CD4-positive, CD25-positive, alpha-beta regulatory T cell (primary cell): ENCODE measurements around the gene LRRIQ4. TPM values are rescaled to one million over a fixed set of nuclear protein-coding genes. Genes with fewer than 3 reads are reported as not detected.

Experiments used
- ATAC-seq, 2 donors: fragments of 150-1000 bp; cut with Tn5 transposase; one replicate each; pipeline ENCODE4 v1.10.0; 2021; ENCODE audit warnings: low read depth in 2 of 2, moderate number of reproducible peaks in 2 of 2, moderate library complexity in 1 of 2
- DNase-seq, 3 donors: peaks; one replicate each; pipeline versions ENCODE4 v3.0.0 to v3.0.0-alpha.2; 2012 to 2022; ENCODE audit warnings: mixed read lengths in 1 of 3
- H3K27ac ChIP-seq: one replicate; pipeline ENCODE4 v1.7.0; 2013; ENCODE audit warnings: mild to moderate bottlenecking, low read length; ENCODE audit not compliant: insufficient read depth, poor library complexity, severe bottlenecking
- H3K27me3 ChIP-seq: one replicate; pipeline ENCODE4 v1.7.0; 2013; ENCODE audit warnings: low read length; ENCODE audit not compliant: control insufficient read depth, insufficient read depth
- H3K36me3 ChIP-seq: one replicate; pipeline ENCODE4 v1.7.0; 2013; ENCODE audit warnings: mild to moderate bottlenecking, low read length, moderate library complexity; ENCODE audit not compliant: control insufficient read depth, insufficient read depth
- H3K4me1 ChIP-seq: 2 replicates; pipeline ENCODE4 v1.7.0; 2013; ENCODE audit warnings: mild to moderate bottlenecking, low read length; ENCODE audit not compliant: insufficient read depth, control insufficient read depth, poor library complexity, severe bottlenecking
- H3K4me3 ChIP-seq: one replicate; pipeline ENCODE4 v1.7.0; 2013; ENCODE audit warnings: low read depth, mild to moderate bottlenecking, low read length, moderate library complexity
- H3K9me3 ChIP-seq, 2 experiments: 1 replicate in 1 of 2; 2 replicates in 1 of 2; pipeline ENCODE4 v1.7.0; 2013; ENCODE audit warnings: low read length in 2 of 2, mild to moderate bottlenecking in 1 of 2, moderate library complexity in 1 of 2; ENCODE audit not compliant: control insufficient read depth in 2 of 2
- H3K27ac Mint-ChIP-seq, 3 donors: one replicate each; pipeline ENCODE4 v1.8.0; 2020 to 2022; ENCODE audit warnings: mild to moderate bottlenecking in 3 of 3, mixed read lengths in 3 of 3, moderate library complexity in 2 of 3
- H3K27me3 Mint-ChIP-seq: one replicate; pipeline ENCODE4 v1.8.0; 2022; ENCODE audit warnings: mild to moderate bottlenecking, mixed read lengths
- H3K36me3 Mint-ChIP-seq: one replicate; pipeline ENCODE4 v1.8.0; 2020; ENCODE audit warnings: mixed read lengths
- H3K4me1 Mint-ChIP-seq, 4 donors: one replicate each; pipeline ENCODE4 v1.8.0; 2020 to 2022; ENCODE audit warnings: mixed read lengths in 4 of 4, mild to moderate bottlenecking in 1 of 4
- H3K4me3 Mint-ChIP-seq, 4 donors: one replicate each; pipeline ENCODE4 v1.8.0; 2020 to 2022; ENCODE audit warnings: mild to moderate bottlenecking in 4 of 4, mixed read lengths in 4 of 4, moderate library complexity in 3 of 4
- H3K9me3 Mint-ChIP-seq, 7 donors: one replicate each; pipeline ENCODE4 v1.8.0; 2020 to 2022; ENCODE audit warnings: mixed read lengths in 7 of 7, mild to moderate bottlenecking in 3 of 7, moderate library complexity in 2 of 7
- polyA plus RNA-seq, 4 donors: library from polyadenylated mRNA; unstranded; fragments of 300-500 nt; fragmentation: Illumina TruSeq; gene quantifications; one replicate each; pipeline ENCODE4 v1.2.3, GENCODE V29; 2021
- total RNA-seq: library from RNA; stranded (reverse); gene quantifications from one replicate; pipeline ENCODE4 v1.2.3, GENCODE V29; 2022

LRRIQ4 gene
- total and polyA plus RNA-seq, 5 donors from 2014 or later, result not detected

- Histone ChIP-seq H3K4me1 (no peaks in the 10 kb centered on the region), H3K27ac (no peak overlapping the region), H3K36me3 (no peaks in the 10 kb centered on the region), H3K9me3 (no peaks in the 10 kb centered on the region), H3K4me3 (no peak overlapping the region), H3K27me3 (peaks cover 3% of the 10 kb centered on the region)
- peaks cover 0 to 2% (median 0%) of the 10 kb centered on the region in 7 donors for H3K9me3 Mint-ChIP-seq
- no peak overlapping the region for H3K4me3 Mint-ChIP-seq
- no peak overlapping the region for H3K27ac Mint-ChIP-seq
- H3K27me3 Mint-ChIP-seq, result peaks cover 9% of the 10 kb centered on the region
- ATAC-seq (no peak), DNase-seq (no peak)
- H3K4me1 Mint-ChIP-seq, result peaks cover 0 to 2% (median under 1%) of the 10 kb centered on the region in 4 donors
- no peaks in the 10 kb centered on the region for H3K36me3 Mint-ChIP-seq
Measured at GRCh38 chr3:169827712-169828111, 15.0 kb downstream of the LRRIQ4 start.

GRCh38 chr3:169835533-169835932, 22.9 kb downstream of the LRRIQ4 start:
- Mint-ChIP-seq H3K9me3 (peaks cover 0 to 2% (median 0%) of the 10 kb centered on the region in 7 donors), H3K36me3 (no peaks in the 10 kb centered on the region), H3K27ac (peak overlapping the region in 1 of 3 donors; percentile 70), H3K4me1 (no peaks in the 10 kb centered on the region), H3K27me3 (peaks cover 17% of the 10 kb centered on the region), H3K4me3 (no peak overlapping the region)
- H3K36me3 ChIP-seq, result no peaks in the 10 kb centered on the region
- no peaks in the 10 kb centered on the region for H3K4me1 ChIP-seq
- peaks cover 3% of the 10 kb centered on the region for H3K27me3 ChIP-seq
- DNase-seq, result no peak
- no peak for ATAC-seq
- no peak overlapping the region for H3K27ac ChIP-seq
- H3K9me3 ChIP-seq, result no peaks in the 10 kb centered on the region
- H3K4me3 ChIP-seq, result no peak overlapping the region

DNA sequence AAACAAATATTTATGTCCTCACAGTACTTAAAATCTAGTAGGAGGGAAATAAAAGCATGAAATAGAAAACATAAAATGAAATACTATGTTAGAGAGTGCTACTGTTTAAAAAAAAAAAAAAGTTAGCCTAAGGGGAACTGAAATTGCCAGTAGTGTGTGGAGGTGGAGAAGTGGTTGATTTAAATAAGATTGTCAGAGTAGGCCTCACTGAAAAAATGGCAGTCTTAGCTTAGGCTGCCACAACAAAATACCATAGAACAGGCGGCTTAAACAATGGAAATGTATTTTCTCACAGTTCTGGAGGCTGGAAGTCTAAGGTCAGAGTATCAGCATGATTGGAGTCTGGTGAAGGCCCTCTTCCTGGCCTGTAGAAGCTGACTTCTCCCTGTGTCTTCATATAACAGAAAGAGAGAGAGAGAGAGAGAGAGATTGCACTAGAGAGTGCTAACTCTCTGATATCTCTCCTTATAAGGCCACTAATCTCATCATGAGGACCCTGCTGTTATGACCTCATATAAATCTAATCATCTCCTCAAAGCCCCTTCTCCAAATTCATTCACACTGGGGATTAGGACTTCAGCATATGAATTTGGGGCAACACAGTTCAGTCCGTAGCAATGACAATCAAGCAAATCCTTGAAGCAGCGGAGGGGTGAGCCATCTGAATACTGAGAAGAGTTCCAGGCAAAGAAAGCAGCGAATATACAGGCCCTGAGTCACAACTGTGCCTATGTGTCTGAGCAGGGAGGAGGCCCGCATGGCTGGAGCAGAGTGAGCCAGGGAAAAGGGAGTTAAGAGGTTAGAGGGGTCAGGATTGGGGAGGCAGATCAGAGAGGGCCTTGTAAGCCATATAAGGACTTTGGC, 23.6 kb downstream of the LRRIQ4 start:
- no peak overlapping the region for H3K4me3 ChIP-seq
- H3K27ac ChIP-seq, result no peak overlapping the region
- Mint-ChIP-seq H3K27ac (no peak overlapping the region), H3K27me3 (peaks cover 25% of the 10 kb centered on the region), H3K36me3 (no peaks in the 10 kb centered on the region), H3K4me3 (no peak overlapping the region), H3K9me3 (peaks cover 0 to 2% (median 0%) of the 10 kb centered on the region in 7 donors), H3K4me1 (no peaks in the 10 kb centered on the region)
- no peaks in the 10 kb centered on the region for H3K4me1 ChIP-seq
- no peak for ATAC-seq
- DNase-seq, result no peak
- H3K9me3 ChIP-seq, result no peaks in the 10 kb centered on the region
- no peaks in the 10 kb centered on the region for H3K36me3 ChIP-seq
- peaks cover 6% of the 10 kb centered on the region for H3K27me3 ChIP-seq

DNA sequence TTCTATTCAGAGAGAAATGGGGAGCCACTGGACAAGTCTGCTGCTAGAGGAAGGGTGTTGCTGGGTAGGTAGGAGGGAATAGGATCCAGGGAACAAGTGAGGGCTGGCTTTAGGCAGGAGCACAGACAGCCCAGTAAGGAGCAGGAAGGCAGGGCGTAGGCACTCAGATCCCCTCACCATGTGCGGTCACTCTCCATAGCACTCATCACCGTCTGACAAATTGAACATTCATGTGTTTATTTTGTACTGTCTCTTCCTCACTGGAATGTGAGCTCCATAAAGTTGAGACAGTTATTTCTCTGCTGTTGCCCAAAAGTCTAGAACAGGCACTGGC, 24.2 kb downstream of the LRRIQ4 start:
- Histone ChIP-seq H3K9me3 (no peaks in the 10 kb centered on the region), H3K4me1 (no peaks in the 10 kb centered on the region), H3K4me3 (no peak overlapping the region), H3K27ac (no peak overlapping the region), H3K27me3 (peaks cover 8% of the 10 kb centered on the region), H3K36me3 (no peaks in the 10 kb centered on the region)
- H3K27me3 Mint-ChIP-seq, result peaks cover 27% of the 10 kb centered on the region
- no peaks in the 10 kb centered on the region for H3K36me3 Mint-ChIP-seq
- ATAC-seq (no peak), DNase-seq (no peak)
- H3K4me1 Mint-ChIP-seq, result no peaks in the 10 kb centered on the region
- no peak overlapping the region for H3K4me3 Mint-ChIP-seq
- no peak overlapping the region for H3K27ac Mint-ChIP-seq
- no peaks in the 10 kb centered on the region for H3K9me3 Mint-ChIP-seq

DNA sequence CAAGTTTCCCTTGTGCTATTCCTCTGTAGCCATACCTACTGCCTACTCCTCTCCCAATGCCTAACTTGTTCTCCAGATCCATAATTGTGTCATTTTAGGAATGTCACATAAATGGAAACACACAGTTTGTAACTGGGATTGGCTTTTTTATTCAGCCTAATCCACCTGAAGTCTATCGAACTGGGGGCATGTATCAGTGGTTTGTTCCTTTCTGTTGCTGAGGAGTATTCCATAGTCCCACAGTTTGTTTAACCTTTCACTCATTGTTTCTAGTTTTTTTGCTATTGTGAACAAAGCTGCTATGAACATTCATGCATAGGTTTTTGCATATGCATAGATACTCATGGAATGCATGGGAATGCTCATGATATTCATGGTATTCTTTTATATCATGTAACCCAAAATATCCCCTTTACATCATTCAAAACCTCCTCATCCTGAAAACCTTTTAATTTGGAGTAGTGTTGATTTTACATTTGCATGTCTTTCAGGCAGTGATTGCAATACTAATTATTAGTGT, 25.9 kb downstream of the LRRIQ4 start:
- Mint-ChIP-seq H3K27me3 (peaks cover 18% of the 10 kb centered on the region), H3K36me3 (no peaks in the 10 kb centered on the region), H3K27ac (no peak overlapping the region), H3K9me3 (no peaks in the 10 kb centered on the region), H3K4me1 (no peaks in the 10 kb centered on the region), H3K4me3 (no peak overlapping the region)
- ATAC-seq, result no peak
- no peak overlapping the region for H3K4me3 ChIP-seq
- H3K4me1 ChIP-seq, result no peaks in the 10 kb centered on the region
- H3K27me3 ChIP-seq, result peaks cover 8% of the 10 kb centered on the region
- H3K36me3 ChIP-seq, result no peaks in the 10 kb centered on the region
- H3K27ac ChIP-seq, result no peak overlapping the region
- no peak for DNase-seq
- H3K9me3 ChIP-seq, result no peaks in the 10 kb centered on the region

- H3K27ac ChIP-seq, result no peak overlapping the region
Measured at GRCh38 chr3:169841171-169841570, 28.5 kb downstream of the LRRIQ4 start.

DNA sequence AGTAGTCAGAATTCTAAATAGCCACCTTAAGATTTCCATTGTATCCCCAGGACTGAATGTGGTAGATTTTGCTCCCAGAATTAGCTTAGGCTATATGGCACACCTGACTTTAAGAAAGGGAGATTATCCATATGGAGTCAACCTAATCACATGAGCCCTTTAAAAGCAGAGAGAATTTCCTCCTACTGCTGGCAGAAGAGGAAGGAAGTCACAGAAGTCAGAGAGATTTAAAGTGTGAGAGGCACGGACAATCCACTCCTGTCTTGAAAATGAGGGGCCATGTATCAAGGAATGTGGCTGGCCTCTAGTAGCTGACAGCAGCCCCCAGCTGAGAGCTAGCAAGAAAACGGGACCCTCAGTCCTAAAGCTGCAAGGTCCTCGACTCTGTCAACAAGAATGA, 30.3 kb downstream of the LRRIQ4 start:
- Histone ChIP-seq H3K27me3 (peaks cover 8% of the 10 kb centered on the region), H3K4me1 (no peaks in the 10 kb centered on the region), H3K36me3 (no peaks in the 10 kb centered on the region), H3K27ac (no peak overlapping the region), H3K4me3 (no peak overlapping the region), H3K9me3 (no peaks in the 10 kb centered on the region)
- Mint-ChIP-seq H3K27me3 (peaks cover 35% of the 10 kb centered on the region), H3K4me1 (no peaks in the 10 kb centered on the region), H3K9me3 (no peaks in the 10 kb centered on the region), H3K27ac (no peak overlapping the region), H3K4me3 (no peak overlapping the region), H3K36me3 (no peaks in the 10 kb centered on the region)
- ATAC-seq (no peak), DNase-seq (no peak)

More at GRCh38 chr3:169841171-169841570, 28.5 kb downstream of the LRRIQ4 start:
- Histone ChIP-seq H3K4me1 (no peaks in the 10 kb centered on the region), H3K4me3 (no peak overlapping the region), H3K27me3 (peaks cover 8% of the 10 kb centered on the region), H3K36me3 (no peaks in the 10 kb centered on the region), H3K9me3 (no peaks in the 10 kb centered on the region)
- Mint-ChIP-seq H3K9me3 (no peaks in the 10 kb centered on the region), H3K27ac (peak overlapping the region in 1 of 3 donors; percentile 15), H3K27me3 (peaks cover 35% of the 10 kb centered on the region), H3K36me3 (no peaks in the 10 kb centered on the region), H3K4me1 (no peaks in the 10 kb centered on the region), H3K4me3 (no peak overlapping the region)
- no peak for DNase-seq
- ATAC-seq, result no peak
